IMR-90 (cell line): ENCODE results near the gene SPATS2L. TPM values are rescaled to one million over a fixed set of nuclear protein-coding genes. Genes with fewer than 3 reads are reported as not detected.
A peak's percentile ranks its signal among the peaks of the same experiment; 100 is the strongest.

Experiments
- ATAC-seq: fragments of 200-7000 bp; cut with Tn5 transposase; 2 replicates; pipeline ENCODE4 v1.9.1; 2020; ENCODE audit warnings: low read depth, mild to moderate bottlenecking, moderate library complexity
- BruUV-seq: library from RNA; stranded (reverse); fragments of 400-500 nt; replicated peaks from 2 replicates; lab custom pipeline; 2021; lab: Mats Ljungman, UMichigan
- CTCF ChIA-PET: fragments of 300-600 bp; formaldehyde crosslinking; extraction: SDS; loops from one replicate; lab custom pipeline; 2021; ENCODE audit warnings: antibody characterized with exemption; lab: Yijun Ruan, JAX
- POLR2A ChIA-PET: fragments of 300-600 bp; sonication (Branson Sonifier 250); formaldehyde crosslinking; loops from one replicate; lab custom pipeline; 2022; ENCODE audit warnings: antibody characterized with exemption; ENCODE audit not compliant: unreplicated experiment; lab: Charles Lee
- DNase-seq: peaks from one replicate; pipeline ENCODE4 v3.0.0; 2013
- H2AFZ ChIP-seq: replicated peaks from 2 replicates; pipeline ENCODE3; 2013; ENCODE audit warnings: low read length, mild to moderate bottlenecking; ENCODE audit not compliant: poor library complexity
- H2AK5ac ChIP-seq: 2 replicates; pipeline ENCODE4 v1.6.1; 2013; ENCODE audit warnings: low read depth, low read length, inconsistent platforms
- H2AK9ac ChIP-seq: replicated peaks from 2 replicates; pipeline ENCODE3; 2013; ENCODE audit warnings: mild to moderate bottlenecking, low read depth, low read length, moderate library complexity; ENCODE audit not compliant: poor library complexity
- H2BK120ac ChIP-seq: 2 replicates; pipeline ENCODE4 v1.6.1; 2013; ENCODE audit warnings: low read depth, low read length, inconsistent platforms
- H2BK15ac ChIP-seq: 3 replicates; pipeline ENCODE4 v1.6.1; 2013; ENCODE audit warnings: low read depth, low read length, inconsistent platforms
- H2BK20ac ChIP-seq: 2 replicates; pipeline ENCODE4 v1.6.1; 2013; ENCODE audit warnings: low read depth, mild to moderate bottlenecking, inconsistent platforms, low read length, moderate library complexity
- H2BK5ac ChIP-seq: 2 replicates; pipeline ENCODE4 v1.6.1; 2013; ENCODE audit warnings: mild to moderate bottlenecking, low read depth, low read length, inconsistent platforms; ENCODE audit not compliant: poor library complexity, severe bottlenecking
- H3K14ac ChIP-seq: replicated peaks from 2 replicates; pipeline ENCODE4 v1.6.1; 2013; ENCODE audit warnings: low read depth, low read length, inconsistent platforms
- H3K18ac ChIP-seq: 2 replicates; pipeline ENCODE4 v1.6.1; 2013; ENCODE audit warnings: low read depth, low read length, control low read depth
- H3K23ac ChIP-seq: 2 replicates; pipeline ENCODE4 v1.6.1; 2013; ENCODE audit warnings: low read depth, low read length, inconsistent platforms
- H3K27ac ChIP-seq: 2 replicates; pipeline ENCODE4 v1.5.1; 2013; ENCODE audit warnings: mild to moderate bottlenecking, control low read depth, low read length; ENCODE audit not compliant: insufficient read depth
- H3K27me3 ChIP-seq: 2 replicates; pipeline ENCODE4 v1.6.1; 2013; ENCODE audit warnings: low read length; ENCODE audit not compliant: control insufficient read depth, insufficient read depth
- H3K36me3 ChIP-seq: 2 replicates; pipeline ENCODE4 v1.6.1; 2013; ENCODE audit warnings: low read length, mixed read lengths; ENCODE audit not compliant: control insufficient read depth, insufficient read depth
- H3K4ac ChIP-seq: 2 replicates; pipeline ENCODE4 v1.6.1; 2013; ENCODE audit warnings: low read depth, low read length, inconsistent platforms
- H3K4me1 ChIP-seq: 2 replicates; pipeline ENCODE4 v1.6.1; 2013; ENCODE audit warnings: low read length, mixed read lengths; ENCODE audit not compliant: control insufficient read depth, insufficient read depth
- H3K4me2 ChIP-seq: 2 replicates; pipeline ENCODE4 v1.6.1; 2013; ENCODE audit warnings: low read depth, mild to moderate bottlenecking, control low read depth, low read length, moderate library complexity
- H3K4me3 ChIP-seq: 2 replicates; pipeline ENCODE4 v1.5.1; 2013; ENCODE audit warnings: low read depth, mild to moderate bottlenecking, control low read depth, low read length, moderate library complexity; ENCODE audit not compliant: insufficient read depth
- H3K56ac ChIP-seq: 2 replicates; pipeline ENCODE4 v1.6.1; 2013; ENCODE audit warnings: low read length, inconsistent platforms; ENCODE audit not compliant: insufficient read depth; ENCODE audit errors: extremely low read depth
- H3K79me1 ChIP-seq, 2 experiments: 2 replicates each; pipeline ENCODE4 v1.6.1; 2013; ENCODE audit warnings: low read length in 2 of 2, inconsistent platforms in 1 of 2, low read depth in 1 of 2
- H3K9ac ChIP-seq: 2 replicates; pipeline ENCODE4 v1.6.1; 2013; ENCODE audit warnings: low read depth, low read length, control low read depth
- H3K9me1 ChIP-seq: 2 replicates; pipeline ENCODE4 v1.6.1; 2013; ENCODE audit warnings: low read length, inconsistent platforms; ENCODE audit not compliant: insufficient read depth
- H3K9me3 ChIP-seq: 2 replicates; pipeline ENCODE4 v1.6.1; 2013; ENCODE audit warnings: low read length; ENCODE audit not compliant: control insufficient read depth, insufficient read depth
- H4K20me1 ChIP-seq: 2 replicates; pipeline ENCODE4 v1.6.1; 2013; ENCODE audit warnings: low read length, inconsistent platforms; ENCODE audit not compliant: insufficient read depth
- H4K5ac ChIP-seq: 2 replicates; pipeline ENCODE4 v1.6.1; 2013; ENCODE audit warnings: mild to moderate bottlenecking, low read depth, low read length, control low read depth
- H4K8ac ChIP-seq, 2 experiments: 2 replicates each; pipeline ENCODE4 v1.6.1; 2013; ENCODE audit warnings: low read depth in 2 of 2, low read length in 2 of 2, control low read depth in 1 of 2, inconsistent platforms in 1 of 2
- H4K91ac ChIP-seq: 2 replicates; pipeline ENCODE4 v1.6.1; 2013; ENCODE audit warnings: low read depth, low read length, inconsistent platforms; ENCODE audit not compliant: insufficient read depth
- FOS ChIP-seq: fragments of 150-350 bp; IDR thresholded peaks from 2 replicates; pipeline ENCODE4 v1.6.1; 2016; ENCODE audit warnings: low read depth, low read length
- MAFK ChIP-seq: IDR thresholded peaks from 2 replicates; pipeline ENCODE4 v1.6.1; 2012; ENCODE audit warnings: low read depth, low read length, improper control_type of control experiment
- MXI1 ChIP-seq: IDR thresholded peaks from 2 replicates; pipeline ENCODE4 v1.6.1; 2012; ENCODE audit warnings: low read depth, mild to moderate bottlenecking, low read length, moderate library complexity, borderline replicate concordance
- POLR2A ChIP-seq: IDR thresholded peaks from 2 replicates; pipeline ENCODE4 v1.6.1; 2012; ENCODE audit warnings: mild to moderate bottlenecking, low read depth, low read length
- RAD21 ChIP-seq: IDR thresholded peaks from 2 replicates; pipeline ENCODE4 v1.6.1; 2012; ENCODE audit warnings: low read length, improper control_type of control experiment
- SMC3 ChIP-seq: fragments of 150-350 bp; IDR thresholded peaks from 2 replicates; pipeline ENCODE4 v1.6.1; 2016; ENCODE audit warnings: low read depth, mild to moderate bottlenecking, antibody characterized with exemption, low read length, moderate library complexity
- WGBS, 2 experiments: methylation state at CpG; one replicate each; pipeline versions ENCODE4 v1.1.5 to v1.1.7; 2013; ENCODE audit warnings: missing lambda C conversion rate in 2 of 2; ENCODE audit not compliant: insufficient read length in 1 of 2; ENCODE audit errors: extremely low coverage in 2 of 2; 5-methylcytosine and 5-hydroxymethylcytosine counted together
- dilution Hi-C: fragments of 300-500 bp; cut with HindIII; formaldehyde crosslinking; loops from one replicate; pipeline ENCODE4 v1.14.3; 2018; ENCODE audit warnings: low sequenced_read_pairs; ENCODE audit not compliant: unreplicated experiment
- in situ Hi-C: fragments of 300-500 bp; cut with MboI; formaldehyde crosslinking; loops from 3 replicates; pipeline ENCODE4 v1.14.3; 2019; ENCODE audit warnings: low sequenced_read_pairs, inconsistent platforms, mixed read lengths
- intact Hi-C: fragments of 100-400 bp; cut with micrococcal nuclease; formaldehyde crosslinking; loops from 2 replicates; pipeline ENCODE4 v1.10.0; 2022
- polyA plus RNA-seq, 3 experiments: library from polyadenylated mRNA; depleted of rRNA; stranded (reverse); fragments of >200 nt; gene quantifications; 2 replicates each; pipeline ENCODE4 v1.2.3, GENCODE V29; 2012; ENCODE audit warnings: low replicate concordance in 1 of 3
- total RNA-seq: library from RNA; depleted of rRNA; stranded (reverse); fragments of >200 nt; gene quantifications from 2 replicates; pipeline ENCODE4 v1.2.3, GENCODE V29; 2012
- TF ChIP-seq, protein P1 (sequence below): fragments of 150-350 bp; IDR thresholded peaks from 2 replicates; pipeline ENCODE4 v1.6.1; 2016; ENCODE audit warnings: low read depth, mild to moderate bottlenecking, low read length, moderate library complexity, borderline replicate concordance
- TF ChIP-seq, protein P2 (sequence below): fragments of 150-350 bp; IDR thresholded peaks from 2 replicates; pipeline ENCODE4 v1.6.1; 2017; ENCODE audit warnings: mild to moderate bottlenecking, antibody characterized with exemption, low read length, low read depth

The SPATS2L gene
- total and polyA plus RNA-seq, 2 of the 4 experiments (the other 2 are of a cell fraction) = 118 to 155 TPM

DNA sequence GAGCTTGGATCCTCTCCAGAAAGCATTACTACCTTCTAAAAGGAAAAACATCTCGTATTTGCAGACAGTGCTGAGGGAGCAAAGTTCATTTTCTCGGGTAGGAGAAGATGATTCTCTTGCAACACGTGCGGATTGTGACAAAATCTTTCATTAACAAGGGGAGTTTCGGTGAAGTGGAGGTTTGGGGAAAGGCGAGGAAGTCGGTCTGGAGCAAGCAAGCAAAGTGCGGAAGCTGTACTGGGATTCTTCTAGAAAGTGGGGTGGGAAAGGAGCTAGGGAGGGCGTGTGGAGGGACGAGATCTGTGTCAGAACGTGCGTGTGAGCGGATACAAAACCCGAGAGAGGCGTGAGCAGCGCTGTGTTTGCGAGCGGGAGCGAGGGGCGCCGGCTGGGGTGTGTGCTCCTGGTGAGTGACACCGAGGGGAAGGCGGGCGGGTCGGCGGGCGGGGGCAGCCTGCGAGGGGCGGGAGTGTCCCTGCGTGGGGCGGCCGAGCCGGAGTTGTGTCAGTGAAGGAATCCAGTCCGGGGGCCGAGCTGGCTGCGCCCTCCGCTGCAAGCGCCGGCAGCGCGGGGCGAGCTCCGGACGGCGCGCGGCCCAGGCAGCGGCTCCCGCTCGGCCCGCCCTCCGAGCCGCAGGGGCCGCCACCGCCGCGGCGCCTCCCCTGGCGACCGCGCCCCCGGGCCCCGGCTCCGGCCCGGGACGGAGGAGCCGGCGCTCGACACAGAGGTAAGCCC, at the start of gene SPATS2L (continued):
- TF ChIP-seq, protein P1, sequence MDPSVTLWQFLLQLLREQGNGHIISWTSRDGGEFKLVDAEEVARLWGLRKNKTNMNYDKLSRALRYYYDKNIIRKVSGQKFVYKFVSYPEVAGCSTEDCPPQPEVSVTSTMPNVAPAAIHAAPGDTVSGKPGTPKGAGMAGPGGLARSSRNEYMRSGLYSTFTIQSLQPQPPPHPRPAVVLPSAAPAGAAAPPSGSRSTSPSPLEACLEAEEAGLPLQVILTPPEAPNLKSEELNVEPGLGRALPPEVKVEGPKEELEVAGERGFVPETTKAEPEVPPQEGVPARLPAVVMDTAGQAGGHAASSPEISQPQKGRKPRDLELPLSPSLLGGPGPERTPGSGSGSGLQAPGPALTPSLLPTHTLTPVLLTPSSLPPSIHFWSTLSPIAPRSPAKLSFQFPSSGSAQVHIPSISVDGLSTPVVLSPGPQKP = no peak
- 0 out of 2 replicates have a peak, but pooled peaks have one; percentile 27 for TF ChIP-seq MXI1

DNA sequence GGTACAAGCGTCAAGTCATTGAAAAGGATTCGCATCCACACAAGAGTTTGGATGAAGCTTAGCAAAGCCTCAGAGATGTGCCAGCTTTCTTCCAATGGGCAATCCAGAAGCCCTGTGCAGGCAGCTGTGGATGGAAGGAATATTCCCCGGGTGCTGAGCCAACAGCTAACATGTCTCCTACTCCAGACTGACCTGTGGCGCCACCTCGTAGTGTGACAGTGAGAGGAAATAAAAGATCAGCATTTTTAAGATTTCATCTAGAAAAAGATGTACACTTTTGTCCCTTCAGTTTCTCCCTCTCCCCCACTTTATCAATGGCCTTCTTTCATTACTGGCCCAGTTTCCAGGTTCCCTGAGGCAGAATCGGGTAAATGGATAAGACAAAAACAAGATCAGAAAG, 48.9 kb upstream of the SPATS2L start:
- no peak overlapping the region for H2BK120ac ChIP-seq
- DNase-seq (no peak), ATAC-seq (no peak)
- no peak overlapping the region for H2BK20ac ChIP-seq
- CTCF ChIA-PET = interaction anchor here (0.7 kb wide), 1 partner anchor 64 kb away, joined by 3 read pairs; no protein-coding TSS in a partner anchor
- no peak overlapping the region for H2AK9ac ChIP-seq
- H4K5ac ChIP-seq = no peak overlapping the region
- dilution Hi-C loops (no loop called here), intact Hi-C loops (no loop called here), in situ Hi-C loops (no loop called here)
- H3K79me1 ChIP-seq = no peaks in the 10 kb centered on the region
- no peaks in the 10 kb centered on the region for H3K9me3 ChIP-seq
- BruUV-seq = no TSS peak
- no peak overlapping the region for H2BK15ac ChIP-seq
- no peaks in the 10 kb centered on the region for H3K27me3 ChIP-seq
- H3K36me3 ChIP-seq = no peaks in the 10 kb centered on the region
- POLR2A ChIA-PET = no interaction called here
- WGBS, 2 experiments = 63% methylated on average over 1 of the region's 6 CpGs; no CpG with 5 or more reads in 1 of the 2 experiments
- H3K14ac ChIP-seq = no peak overlapping the region
- H3K4me1 ChIP-seq = peaks cover 13% of the 10 kb centered on the region
- TF ChIP-seq MAFK = peak; percentile 17; the same call in 1 of the 2 replicates
- TF ChIP-seq RAD21 = no peak
- TF ChIP-seq, protein P2, sequence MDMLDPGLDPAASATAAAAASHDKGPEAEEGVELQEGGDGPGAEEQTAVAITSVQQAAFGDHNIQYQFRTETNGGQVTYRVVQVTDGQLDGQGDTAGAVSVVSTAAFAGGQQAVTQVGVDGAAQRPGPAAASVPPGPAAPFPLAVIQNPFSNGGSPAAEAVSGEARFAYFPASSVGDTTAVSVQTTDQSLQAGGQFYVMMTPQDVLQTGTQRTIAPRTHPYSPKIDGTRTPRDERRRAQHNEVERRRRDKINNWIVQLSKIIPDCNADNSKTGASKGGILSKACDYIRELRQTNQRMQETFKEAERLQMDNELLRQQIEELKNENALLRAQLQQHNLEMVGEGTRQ = no peak
- no peak for TF ChIP-seq MXI1
- no peak for TF ChIP-seq POLR2A
- no peak for TF ChIP-seq FOS
- no peak for TF ChIP-seq SMC3
- H2BK5ac ChIP-seq = no peak overlapping the region
- no peak overlapping the region for H3K27ac ChIP-seq
- no peak overlapping the region for H3K4me2 ChIP-seq
- no peak overlapping the region for H4K8ac ChIP-seq
- no peak overlapping the region for H3K9ac ChIP-seq
- no peak overlapping the region for H2AFZ ChIP-seq
- no peak overlapping the region for H3K23ac ChIP-seq
- no peak overlapping the region for H3K56ac ChIP-seq
- no peak overlapping the region for H3K4ac ChIP-seq
- H3K9me1 ChIP-seq = peaks cover 13% of the 10 kb centered on the region
- H4K20me1 ChIP-seq = no peaks in the 10 kb centered on the region
- no peak overlapping the region for H3K4me3 ChIP-seq
- H2AK5ac ChIP-seq = no peak overlapping the region
- no peak overlapping the region for H4K91ac ChIP-seq
- H3K18ac ChIP-seq = no peak overlapping the region
